HCT116 (cell line): Measurements from ENCODE around the gene ICOSLG. TPM values are rescaled to one million over a fixed set of nuclear protein-coding genes. Genes with fewer than 3 reads are reported as not detected.
"Not testable (repeated sequence)": the region's sequence is repeated elsewhere in the genome, so short reads cannot be mapped to it uniquely, and the experiment has no call there.

Experiments
- ATAC-seq: fragments of 200-7000 bp; cut with Tn5 transposase; 2 replicates; pipeline ENCODE4 v1.9.1; 2020; ENCODE audit warnings: mild to moderate bottlenecking, moderate library complexity
- BruUV-seq: library from RNA; stranded (reverse); fragments of 400-500 nt; replicated peaks from 2 replicates; lab custom pipeline; 2021; lab: Mats Ljungman, UMichigan
- CTCF ChIA-PET: fragments of 300-600 bp; sonication (Branson Sonifier 250); formaldehyde crosslinking; loops from one replicate; lab custom pipeline; 2021; ENCODE audit warnings: antibody characterized with exemption; lab: Charles Lee
- POLR2A ChIA-PET: fragments of 300-600, 350-600 bp; sonication (Branson Sonifier 250); formaldehyde crosslinking; loops from one replicate; lab custom pipeline; 2021; ENCODE audit warnings: antibody characterized with exemption; lab: Charles Lee
- RAD21 ChIA-PET, 2 experiments: fragments of 300-600 bp; sonication (Branson Sonifier 250); formaldehyde crosslinking; loops; one replicate each; lab custom pipeline; 2023; ENCODE audit warnings: low total read pairs in 2 of 2; ENCODE audit not compliant: uncharacterized antibody in 2 of 2, unreplicated experiment in 2 of 2, low non-redundant PET in 1 of 2; lab: Charles Lee
- DNase-seq: peaks from one replicate; pipeline ENCODE4 v3.0.0-alpha.2; 2010; ENCODE audit warnings: low read depth, low spot score
- H2AFZ ChIP-seq: fragments of 200-600 bp; shearing (Covaris generic), sonication (generic); 2 replicates; pipeline ENCODE4 v1.6.1; 2017; ENCODE audit warnings: low read depth, mixed run types, mixed read lengths, antibody characterized with exemption, low read length; ENCODE audit not compliant: poor library complexity, severe bottlenecking
- H3K27ac ChIP-seq: 2 replicates; pipeline ENCODE4 v1.5.1; 2012; ENCODE audit warnings: low read depth, low read length
- H3K27me3 ChIP-seq: fragments of 200-600 bp; sonication (generic); 2 replicates; pipeline ENCODE4 v1.6.1; 2016; ENCODE audit warnings: mixed run types, low read length, mixed read lengths; ENCODE audit not compliant: insufficient read depth
- H3K36me3 ChIP-seq, 2 experiments: fragments of 200-500 bp in 1 of 2; fragments of 200-600 bp in 1 of 2; sonication (Bioruptor generic) in 1 of 2; sonication (generic) in 1 of 2; 2 replicates each; pipeline versions ENCODE4 v1.5.1 to v1.6.1; 2014 to 2016; ENCODE audit warnings: low read length in 2 of 2, inconsistent platforms in 1 of 2, mixed read lengths in 1 of 2, mixed run types in 1 of 2; ENCODE audit not compliant: insufficient read depth in 2 of 2, control insufficient read depth in 1 of 2
- H3K4me1 ChIP-seq, 2 experiments: fragments of 200-600 bp in 1 of 2; sonication (generic) in 1 of 2; 2 replicates each; pipeline versions ENCODE4 v1.5.1 to v1.6.1; 2012 to 2017; ENCODE audit warnings: low read length in 2 of 2, inconsistent platforms in 1 of 2, mild to moderate bottlenecking in 1 of 2, mixed read lengths in 1 of 2, mixed run types in 1 of 2, moderate library complexity in 1 of 2; ENCODE audit not compliant: insufficient read depth in 2 of 2, control insufficient read depth in 1 of 2
- H3K4me2 ChIP-seq: fragments of 200-600 bp; sonication (generic); 2 replicates; pipeline ENCODE4 v1.6.1; 2017; ENCODE audit warnings: mixed run types, low read length, mixed read lengths
- H3K4me3 ChIP-seq, 2 experiments: fragments of 200-600 bp in 1 of 2; sonication (generic) in 1 of 2; replicated peaks in 1 of 2; 2 replicates each; pipeline ENCODE4 v1.5.1; 2011 to 2016; ENCODE audit warnings: low read length in 2 of 2, control low read depth in 1 of 2, low read depth in 1 of 2, mild to moderate bottlenecking in 1 of 2, mixed read lengths in 1 of 2, mixed run types in 1 of 2
- H3K79me2 ChIP-seq: fragments of 200-600 bp; sonication (generic); 2 replicates; pipeline ENCODE4 v1.6.1; 2017; ENCODE audit warnings: mild to moderate bottlenecking, mixed run types, low read length, moderate library complexity, mixed read lengths; ENCODE audit not compliant: insufficient read depth
- H3K9ac ChIP-seq: fragments of 200-600 bp; sonication (generic); 2 replicates; pipeline ENCODE4 v1.6.1; 2016; ENCODE audit warnings: low read length, mixed read lengths
- H3K9me2 ChIP-seq: fragments of 200-600 bp; sonication (generic), shearing (Covaris generic); 2 replicates; pipeline ENCODE4 v1.6.1; 2017; ENCODE audit warnings: mixed run types, mild to moderate bottlenecking, moderate library complexity; ENCODE audit not compliant: insufficient read depth
- H3K9me3 ChIP-seq, 2 experiments: fragments of 200-500 bp in 1 of 2; fragments of 200-600 bp in 1 of 2; sonication (Bioruptor generic) in 1 of 2; sonication (generic) in 1 of 2; 2 replicates each; pipeline ENCODE4 v1.6.1; 2014 to 2017; ENCODE audit warnings: low read length in 2 of 2, mixed read lengths in 2 of 2, inconsistent platforms in 1 of 2, low read depth in 1 of 2, mild to moderate bottlenecking in 1 of 2, mixed run types in 1 of 2, moderate library complexity in 1 of 2; ENCODE audit not compliant: control insufficient read depth in 1 of 2, insufficient read depth in 1 of 2
- H4K20me1 ChIP-seq: fragments of 200-600 bp; sonication (generic), shearing (Covaris generic); 2 replicates; pipeline ENCODE4 v1.6.1; 2017; ENCODE audit warnings: mixed run types, mild to moderate bottlenecking, moderate library complexity; ENCODE audit not compliant: insufficient read depth
- CBX3 ChIP-seq: IDR thresholded peaks from 2 replicates; pipeline ENCODE4 v1.6.1; 2012; ENCODE audit warnings: low read depth
- EZH2 ChIP-seq: fragments of 200-600 bp; sonication (generic); IDR thresholded peaks from 2 replicates; pipeline ENCODE4 v1.6.1; 2017; ENCODE audit warnings: antibody characterized with exemption, mixed run types
- JUND ChIP-seq: IDR thresholded peaks from 2 replicates; pipeline ENCODE4 v1.6.1; 2012
- POLR2A ChIP-seq: IDR thresholded peaks from 2 replicates; pipeline ENCODE4 v1.7.0; 2011; ENCODE audit warnings: borderline replicate concordance; ENCODE audit not compliant: insufficient read depth, insufficient read length; ENCODE audit errors: extremely low read depth
- RAD21 ChIP-seq: IDR thresholded peaks from 2 replicates; pipeline ENCODE4 v1.6.1; 2012; ENCODE audit warnings: low read depth, mild to moderate bottlenecking
- ZBTB33 ChIP-seq: IDR thresholded peaks from 2 replicates; pipeline ENCODE4 v1.6.1; 2011; ENCODE audit warnings: mild to moderate bottlenecking, low read length, moderate library complexity; ENCODE audit not compliant: insufficient replicate concordance; ENCODE audit errors: extremely low read depth
- ZFX ChIP-seq: fragments of 450-650 bp; IDR thresholded peaks from 2 replicates; pipeline ENCODE4 v1.6.1; 2017
- intact Hi-C: fragments of 100-400 bp; cut with micrococcal nuclease; formaldehyde crosslinking; loops from 2 replicates; pipeline ENCODE4 v1.10.0; 2022
- total RNA-seq: library from RNA; stranded (reverse); gene quantifications from one replicate; pipeline ENCODE4 v1.2.1, GENCODE V29; 2021; ENCODE audit not compliant: unreplicated experiment

ICOSLG gene
- total RNA-seq, 1 experiment from 2014 or later = 4.7 TPM

GRCh38 chr21:44283211-44283785, 42.6 kb upstream of the ICOSLG start:
- H3K4me2 ChIP-seq, H4K20me1 ChIP-seq, H3K36me3 ChIP-seq, H2AFZ ChIP-seq, H3K4me1 ChIP-seq, DNase-seq, intact Hi-C loops, H3K9me3 ChIP-seq, BruUV-seq, RAD21 ChIA-PET, POLR2A ChIA-PET, H3K9ac ChIP-seq, H3K27me3 ChIP-seq, H3K27ac ChIP-seq, CTCF ChIA-PET, H3K79me2 ChIP-seq, H3K9me2 ChIP-seq, ATAC-seq, H3K4me3 ChIP-seq: not testable (repeated sequence)

DNA sequence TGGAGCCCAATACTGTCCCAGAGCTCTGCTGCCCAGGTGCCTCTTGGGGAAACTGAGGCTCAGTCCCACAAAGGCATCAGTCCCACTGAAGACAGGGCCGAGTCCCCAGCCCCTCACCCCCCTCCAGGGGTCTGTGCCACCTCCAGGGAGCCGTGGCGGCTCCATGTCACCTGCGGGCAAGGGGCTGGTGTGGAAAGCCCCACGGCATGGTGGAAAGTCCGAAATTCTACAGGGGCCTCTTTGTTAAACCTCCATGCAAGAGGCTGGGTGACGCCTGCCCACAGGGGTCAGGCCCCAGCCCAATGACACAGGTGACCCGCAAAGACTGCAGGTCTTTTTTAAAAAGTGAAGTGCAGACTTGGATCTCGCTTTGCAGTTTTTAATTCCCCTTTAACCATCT, 41.6 kb upstream of the ICOSLG start:
- ChIA-PET POLR2A (no interaction called here), RAD21 (no interaction called here)
- no peaks in the 10 kb centered on the region for H3K79me2 ChIP-seq
- H3K4me1 ChIP-seq = no peaks in the 10 kb centered on the region
- no peak overlapping the region for H3K4me3 ChIP-seq
- H2AFZ ChIP-seq = no peak overlapping the region
- no peak overlapping the region for H3K9ac ChIP-seq
- no TSS peak for BruUV-seq
- no peaks in the 10 kb centered on the region for H4K20me1 ChIP-seq
- H3K9me2 ChIP-seq = no peaks in the 10 kb centered on the region
- TF ChIP-seq ZFX (no peak), RAD21 (no peak), POLR2A (no peak), JUND (no peak), ZBTB33 (no peak), EZH2 (no peak), CBX3 (no peak)
- TF ChIP-seq, all 23 proteins: peak for 0
- intact Hi-C loops = no loop called here
- Histone ChIP-seq H3K27ac (no peak overlapping the region), H3K9me3 (no peaks in the 10 kb centered on the region), H3K36me3 (no peaks in the 10 kb centered on the region), H3K4me2 (no peak overlapping the region), H3K27me3 (no peaks in the 10 kb centered on the region)
- DNase-seq (no peak), ATAC-seq (no peak)
- CTCF ChIA-PET = no interaction called here
